ENCODE data around the gene TMEM50B.

The TMEM50B gene

GRCh38 chr21:33480481-33481103, 818 bp upstream of the TMEM50B start:
- POLR2A ChIA-PET: interaction anchor here (0.7 to 2.3 kb wide), 9 partner anchors 8 to 761 kb away, joined by 3 to 26 read pairs (median 4); partner anchors contain the start of genes DNAJC28, DONSON and SON
- Histone ChIP-seq H3K4me1 (ENCODE audit: control extremely low read depth in 1 of 4, control insufficient read depth in 4 of 4, insufficient read depth in 4 of 4, low read length in 3 of 4) (peaks cover 0 to 15% (median 13%) of the 10 kb centered on the region in 4 experiments), H3K9me3 (ENCODE audit: control extremely low read depth in 1 of 5, control insufficient read depth in 4 of 5, insufficient read depth in 2 of 5, low read depth in 1 of 5, low read length in 4 of 5) (no peaks in the 10 kb centered on the region), H3K27me3 (replicated peaks in 2 of 5; ENCODE audit: control insufficient read depth in 4 of 5, insufficient read depth in 5 of 5, low read length in 4 of 5) (no peaks in the 10 kb centered on the region), H3K36me3 (ENCODE audit: control insufficient read depth in 4 of 4, insufficient read depth in 4 of 4, low read length in 3 of 4) (no peaks in the 10 kb centered on the region), H3K4me3 (ENCODE audit: control insufficient read depth in 1 of 7, extremely low read depth in 1 of 7, insufficient read depth in 4 of 7, low read depth in 2 of 7, low read length in 6 of 7) (peak overlapping the region; percentile 53 to 98 (median 91)), H3K27ac (ENCODE audit: insufficient read depth in 1 of 2, low read depth in 1 of 2, low read length in 2 of 2, poor library complexity in 1 of 2, severe bottlenecking in 2 of 2) (peak overlapping the region; percentile 87 to 95)
- WGBS (ENCODE audit: insufficient coverage): 17% methylated on average over 6 of the region's 17 CpGs
- DNase-seq: no peak
- CTCF ChIA-PET: interaction anchor here (1.0 to 3.0 kb wide), 11 partner anchors 8 to 125 kb away, joined by 3 to 13 read pairs (median 4); partner anchors contain the start of gene DNAJC28

GRCh38 chr21:33478935-33479678, 667 bp downstream of the TMEM50B start:
- Histone ChIP-seq H3K4me3 (ENCODE audit: control insufficient read depth in 1 of 7, extremely low read depth in 1 of 7, insufficient read depth in 4 of 7, low read depth in 2 of 7, low read length in 6 of 7) (peak overlapping the region; percentile 73 to 99 (median 90)), H3K9me3 (ENCODE audit: control extremely low read depth in 1 of 5, control insufficient read depth in 4 of 5, insufficient read depth in 2 of 5, low read depth in 1 of 5, low read length in 4 of 5) (no peaks in the 10 kb centered on the region), H3K27me3 (replicated peaks in 2 of 5; ENCODE audit: control insufficient read depth in 4 of 5, insufficient read depth in 5 of 5, low read length in 4 of 5) (no peaks in the 10 kb centered on the region), H3K27ac (ENCODE audit: insufficient read depth in 1 of 2, low read depth in 1 of 2, low read length in 2 of 2, poor library complexity in 1 of 2, severe bottlenecking in 2 of 2) (peak overlapping the region; percentile 85 to 95), H3K36me3 (ENCODE audit: control insufficient read depth in 4 of 4, insufficient read depth in 4 of 4, low read length in 3 of 4) (no peaks in the 10 kb centered on the region), H3K4me1 (ENCODE audit: control extremely low read depth in 1 of 4, control insufficient read depth in 4 of 4, insufficient read depth in 4 of 4, low read length in 3 of 4) (peaks cover 0 to 15% (median 13%) of the 10 kb centered on the region in 4 experiments)
- under 1% methylated on average over 59 of the region's 68 CpGs for WGBS (ENCODE audit: insufficient coverage)
- ChIA-PET CTCF (interaction anchor here (1.3 to 3.0 kb wide), 6 partner anchors 10 to 126 kb away, joined by 3 to 13 read pairs (median 5); partner anchors contain the start of gene DNAJC28), POLR2A (interaction anchor here (0.6 to 2.3 kb wide), 6 partner anchors 13 to 251 kb away, joined by 3 to 26 read pairs (median 4); partner anchors contain the start of genes DNAJC28, DONSON and IFNAR1)
- DNase-seq: peak; percentile 38 to 66 (median 57)

GRCh38 chr21:33478182-33478581, 1.6 kb downstream of the TMEM50B start:
- H3K36me3 ChIP-seq (ENCODE audit: control insufficient read depth in 4 of 4, insufficient read depth in 4 of 4, low read length in 3 of 4): no peaks in the 10 kb centered on the region
- no peaks in the 10 kb centered on the region for H3K27me3 ChIP-seq (replicated peaks in 2 of 5; ENCODE audit: control insufficient read depth in 4 of 5, insufficient read depth in 5 of 5, low read length in 4 of 5)
- H3K4me1 ChIP-seq (ENCODE audit: control extremely low read depth in 1 of 4, control insufficient read depth in 4 of 4, insufficient read depth in 4 of 4, low read length in 3 of 4): peaks cover 0 to 15% (median 13%) of the 10 kb centered on the region in 4 experiments
- H3K4me3 ChIP-seq (ENCODE audit: control insufficient read depth in 1 of 7, extremely low read depth in 1 of 7, insufficient read depth in 4 of 7, low read depth in 2 of 7, low read length in 6 of 7): peak overlapping the region in 6 of 7 experiments; percentile 73 to 99 (median 90)
- no peaks in the 10 kb centered on the region for H3K9me3 ChIP-seq (ENCODE audit: control extremely low read depth in 1 of 5, control insufficient read depth in 4 of 5, insufficient read depth in 2 of 5, low read depth in 1 of 5, low read length in 4 of 5)
- no peak for DNase-seq
- 85% methylated on average over 8 of the region's 9 CpGs for WGBS (ENCODE audit: insufficient coverage)
- peak overlapping the region in 1 of 2 experiments; percentile 95 for H3K27ac ChIP-seq (ENCODE audit: insufficient read depth in 1 of 2, low read depth in 1 of 2, low read length in 2 of 2, poor library complexity in 1 of 2, severe bottlenecking in 2 of 2)
- ChIA-PET POLR2A (no interaction called here), CTCF (no interaction called here)

GRCh38 chr21:33477066-33477465, 2.7 kb downstream of the TMEM50B start:
- no peak for DNase-seq
- WGBS (ENCODE audit: insufficient coverage): 100% methylated on average over 4 of the region's 7 CpGs
- Histone ChIP-seq H3K27ac (ENCODE audit: insufficient read depth in 1 of 2, low read depth in 1 of 2, low read length in 2 of 2, poor library complexity in 1 of 2, severe bottlenecking in 2 of 2) (no peak overlapping the region), H3K9me3 (ENCODE audit: control extremely low read depth in 1 of 5, control insufficient read depth in 4 of 5, insufficient read depth in 2 of 5, low read depth in 1 of 5, low read length in 4 of 5) (peaks cover 0 to 3% (median 0%) of the 10 kb centered on the region in 5 experiments), H3K4me3 (ENCODE audit: control insufficient read depth in 1 of 7, extremely low read depth in 1 of 7, insufficient read depth in 4 of 7, low read depth in 2 of 7, low read length in 6 of 7) (no peak overlapping the region), H3K36me3 (ENCODE audit: control insufficient read depth in 4 of 4, insufficient read depth in 4 of 4, low read length in 3 of 4) (no peaks in the 10 kb centered on the region), H3K4me1 (ENCODE audit: control extremely low read depth in 1 of 4, control insufficient read depth in 4 of 4, insufficient read depth in 4 of 4, low read length in 3 of 4) (peaks cover 0 to 15% (median 13%) of the 10 kb centered on the region in 4 experiments), H3K27me3 (replicated peaks in 2 of 5; ENCODE audit: control insufficient read depth in 4 of 5, insufficient read depth in 5 of 5, low read length in 4 of 5) (no peaks in the 10 kb centered on the region)
- ChIA-PET CTCF (interaction anchor here (1.3 kb wide), 1 partner anchor 16 kb away, joined by 3 read pairs; no protein-coding TSS in a partner anchor), POLR2A (no interaction called here)

- Histone ChIP-seq H3K4me3 (ENCODE audit: control insufficient read depth in 1 of 7, extremely low read depth in 1 of 7, insufficient read depth in 4 of 7, low read depth in 2 of 7, low read length in 6 of 7) (no peak overlapping the region), H3K27ac (ENCODE audit: insufficient read depth in 1 of 2, low read depth in 1 of 2, low read length in 2 of 2, poor library complexity in 1 of 2, severe bottlenecking in 2 of 2) (no peak overlapping the region), H3K9me3 (ENCODE audit: control extremely low read depth in 1 of 5, control insufficient read depth in 4 of 5, insufficient read depth in 2 of 5, low read depth in 1 of 5, low read length in 4 of 5) (peaks cover 0 to 3% (median 0%) of the 10 kb centered on the region in 5 experiments), H3K4me1 (ENCODE audit: control extremely low read depth in 1 of 4, control insufficient read depth in 4 of 4, insufficient read depth in 4 of 4, low read length in 3 of 4) (peaks cover 0 to 4% (median 3%) of the 10 kb centered on the region in 4 experiments), H3K27me3 (replicated peaks in 2 of 5; ENCODE audit: control insufficient read depth in 4 of 5, insufficient read depth in 5 of 5, low read length in 4 of 5) (no peaks in the 10 kb centered on the region), H3K36me3 (ENCODE audit: control insufficient read depth in 4 of 4, insufficient read depth in 4 of 4, low read length in 3 of 4) (no peaks in the 10 kb centered on the region)
- no peak for DNase-seq
- ChIA-PET CTCF (interaction anchor here (1.5 kb wide), 1 partner anchor 18 kb away, joined by 3 read pairs; no protein-coding TSS in a partner anchor), POLR2A (interaction anchor here (0.6 to 0.8 kb wide), 2 partner anchors 12 to 606 kb away, joined by 3 read pairs; no protein-coding TSS in a partner anchor)
- WGBS (ENCODE audit: insufficient coverage): no CpG with 5 or more reads among the region's 3 CpGs
Measured at GRCh38 chr21:33473344-33473743, 6.4 kb downstream of the TMEM50B start.

GRCh38 chr21:33470701-33471100, 9.1 kb downstream of the TMEM50B start:
- Histone ChIP-seq H3K4me3 (ENCODE audit: control insufficient read depth in 1 of 7, extremely low read depth in 1 of 7, insufficient read depth in 4 of 7, low read depth in 2 of 7, low read length in 6 of 7) (no peak overlapping the region), H3K27ac (ENCODE audit: insufficient read depth in 1 of 2, low read depth in 1 of 2, low read length in 2 of 2, poor library complexity in 1 of 2, severe bottlenecking in 2 of 2) (no peak overlapping the region), H3K27me3 (replicated peaks in 2 of 5; ENCODE audit: control insufficient read depth in 4 of 5, insufficient read depth in 5 of 5, low read length in 4 of 5) (no peaks in the 10 kb centered on the region), H3K36me3 (ENCODE audit: control insufficient read depth in 4 of 4, insufficient read depth in 4 of 4, low read length in 3 of 4) (no peaks in the 10 kb centered on the region), H3K9me3 (ENCODE audit: control extremely low read depth in 1 of 5, control insufficient read depth in 4 of 5, insufficient read depth in 2 of 5, low read depth in 1 of 5, low read length in 4 of 5) (peaks cover 0 to 3% (median 0%) of the 10 kb centered on the region in 5 experiments), H3K4me1 (ENCODE audit: control extremely low read depth in 1 of 4, control insufficient read depth in 4 of 4, insufficient read depth in 4 of 4, low read length in 3 of 4) (no peaks in the 10 kb centered on the region)
- ChIA-PET CTCF (no interaction called here), POLR2A (interaction anchor here (0.7 kb wide), 1 partner anchor 46 kb away, joined by 3 read pairs; no protein-coding TSS in a partner anchor)
- DNase-seq: no peak
- 100% methylated on average over 1 of the region's 2 CpGs for WGBS (ENCODE audit: insufficient coverage)

Measured in common myeloid progenitor, CD34-positive (primary cell).